NCI-H2107 treated with DMSO at 0.1 percent for 48 hours (cell line): ENCODE measurements around the gene GALNT10.
A peak's percentile ranks its signal among the peaks of the same experiment; 100 is the strongest.
"Not testable (repeated sequence)": the region's sequence is repeated elsewhere in the genome, so short reads cannot be mapped to it uniquely, and the experiment has no call there.

ENCODE experiments used
- DNase-seq: peaks from one replicate; lab custom pipeline; 2025; ENCODE audit not compliant: unreplicated experiment; lab: John Stamatoyannopoulos, UW

Gene GALNT10, protein sequence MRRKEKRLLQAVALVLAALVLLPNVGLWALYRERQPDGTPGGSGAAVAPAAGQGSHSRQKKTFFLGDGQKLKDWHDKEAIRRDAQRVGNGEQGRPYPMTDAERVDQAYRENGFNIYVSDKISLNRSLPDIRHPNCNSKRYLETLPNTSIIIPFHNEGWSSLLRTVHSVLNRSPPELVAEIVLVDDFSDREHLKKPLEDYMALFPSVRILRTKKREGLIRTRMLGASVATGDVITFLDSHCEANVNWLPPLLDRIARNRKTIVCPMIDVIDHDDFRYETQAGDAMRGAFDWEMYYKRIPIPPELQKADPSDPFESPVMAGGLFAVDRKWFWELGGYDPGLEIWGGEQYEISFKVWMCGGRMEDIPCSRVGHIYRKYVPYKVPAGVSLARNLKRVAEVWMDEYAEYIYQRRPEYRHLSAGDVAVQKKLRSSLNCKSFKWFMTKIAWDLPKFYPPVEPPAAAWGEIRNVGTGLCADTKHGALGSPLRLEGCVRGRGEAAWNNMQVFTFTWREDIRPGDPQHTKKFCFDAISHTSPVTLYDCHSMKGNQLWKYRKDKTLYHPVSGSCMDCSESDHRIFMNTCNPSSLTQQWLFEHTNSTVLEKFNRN

DNA sequence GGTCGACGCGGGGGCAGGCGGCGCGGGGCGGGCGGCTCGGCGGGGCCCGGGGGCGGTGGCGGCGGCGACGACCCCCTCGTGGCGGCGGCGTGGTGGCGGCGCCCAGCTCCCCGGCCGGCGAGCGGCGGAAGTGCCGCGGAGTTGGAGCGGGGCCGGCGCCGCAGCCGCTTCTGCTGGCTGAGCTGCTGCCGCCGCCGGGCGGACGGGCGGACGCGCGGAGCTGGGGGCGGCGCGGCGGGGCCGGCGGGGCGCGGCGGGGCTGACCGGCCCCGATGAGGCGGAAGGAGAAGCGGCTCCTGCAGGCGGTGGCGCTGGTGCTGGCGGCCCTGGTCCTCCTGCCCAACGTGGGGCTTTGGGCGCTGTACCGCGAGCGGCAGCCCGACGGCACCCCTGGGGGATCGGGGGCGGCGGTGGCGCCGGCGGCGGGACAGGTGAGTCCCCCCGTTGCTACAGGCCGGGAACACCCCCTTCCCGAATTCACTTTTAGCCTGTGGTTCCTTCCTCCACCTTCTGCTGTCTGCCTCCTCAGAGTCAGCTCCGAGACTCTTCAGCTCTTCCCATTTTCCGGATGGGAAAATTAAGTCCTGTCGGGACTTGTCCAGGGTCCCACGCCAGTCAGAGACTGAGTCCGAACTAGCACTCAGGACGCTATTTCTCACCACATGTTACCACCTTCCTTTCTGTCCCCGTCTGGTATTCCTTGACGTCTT is at the start of gene GALNT10:
Gene GALNT10, plus strand, starts transcription at position 139 of the 710 bp plus-strand sequence. Its CDS starts 134 bp downstream, at position 273.
- DNase-seq = no peak

DNA sequence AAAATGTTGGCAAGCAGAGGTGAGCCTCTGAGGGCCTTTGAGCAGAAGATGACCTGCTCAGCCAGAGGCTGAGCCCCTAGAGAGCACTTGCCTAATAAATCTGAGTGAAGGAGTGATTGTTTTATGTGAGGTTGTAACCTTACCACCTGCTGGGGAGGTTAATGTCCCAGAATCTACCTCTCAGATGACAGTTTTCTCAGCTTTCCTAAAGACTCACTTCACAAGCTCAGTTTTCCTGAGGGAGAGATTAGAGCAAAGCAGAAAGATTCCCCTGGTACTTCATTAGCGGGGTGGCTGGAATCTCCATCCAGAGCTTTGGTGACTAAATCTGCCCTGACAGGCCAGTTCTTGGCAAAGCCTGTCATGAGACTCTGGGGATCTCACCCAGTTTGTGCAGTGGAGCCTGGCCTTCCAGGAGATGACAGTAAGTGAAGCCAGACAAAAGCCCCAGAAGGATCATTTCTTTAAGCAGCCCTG is 48.8 kb upstream of the GALNT10 start:
- no peak for DNase-seq

DNA sequence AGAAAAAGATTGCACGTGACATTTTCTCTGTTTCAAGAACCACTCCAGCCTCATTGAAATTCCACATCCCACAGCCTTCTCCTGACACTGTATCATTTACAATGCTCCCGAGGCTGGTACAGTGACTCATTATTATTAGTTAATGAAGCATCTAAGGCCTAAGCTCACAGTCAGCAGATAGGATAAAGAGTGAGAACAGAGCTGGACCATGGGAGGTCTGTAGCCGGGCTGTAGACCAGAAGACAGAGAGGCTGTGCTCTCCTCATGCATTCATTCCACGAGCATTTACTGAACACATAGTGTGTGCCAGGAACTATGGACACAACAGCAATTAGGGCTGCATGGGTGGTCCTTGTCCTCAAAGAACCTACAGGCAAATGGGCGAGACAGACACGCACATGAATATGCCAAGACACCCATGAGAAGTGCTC is 47.3 kb upstream of the GALNT10 start:
- no peak for DNase-seq

DNA sequence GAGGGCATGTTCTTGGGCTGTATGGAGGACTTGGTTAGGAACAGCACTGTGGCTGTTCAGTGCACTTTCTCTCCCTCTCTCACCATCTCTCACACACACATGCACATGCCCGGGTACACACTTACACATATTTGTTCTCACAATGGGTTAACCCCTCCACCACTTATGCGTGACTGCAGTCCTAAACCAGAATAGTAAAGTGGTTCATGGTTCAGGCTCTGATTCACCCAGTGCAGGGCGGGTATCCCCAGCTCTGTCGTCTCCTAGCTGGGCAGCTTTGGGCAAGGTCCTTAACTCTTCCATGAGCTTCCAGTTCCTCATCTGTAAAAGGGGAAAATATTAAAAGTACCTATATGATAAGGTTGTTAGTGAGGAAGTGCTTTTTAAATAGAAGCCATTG is 45.3 kb upstream of the GALNT10 start:
- DNase-seq = no peak

DNA sequence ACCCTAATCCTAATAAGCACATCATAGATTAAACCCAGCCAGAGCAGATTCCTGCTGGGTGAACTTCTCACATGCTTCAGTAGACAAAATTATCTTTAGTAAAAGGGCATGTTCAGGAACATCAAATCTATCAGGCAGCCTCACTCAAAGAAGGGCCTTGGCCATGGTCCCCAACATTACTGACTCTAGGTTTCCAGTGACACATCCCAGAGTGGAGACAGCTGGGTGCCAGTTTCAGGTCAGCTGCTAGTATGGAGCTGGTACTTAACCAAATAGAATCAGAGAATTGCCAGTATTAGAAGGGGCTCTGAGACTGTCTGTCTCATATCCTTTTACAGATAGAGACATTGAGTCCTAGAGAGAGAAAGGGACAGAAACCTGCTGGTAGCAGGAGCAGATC is 44.1 kb upstream of the GALNT10 start:
- DNase-seq = no peak

DNA sequence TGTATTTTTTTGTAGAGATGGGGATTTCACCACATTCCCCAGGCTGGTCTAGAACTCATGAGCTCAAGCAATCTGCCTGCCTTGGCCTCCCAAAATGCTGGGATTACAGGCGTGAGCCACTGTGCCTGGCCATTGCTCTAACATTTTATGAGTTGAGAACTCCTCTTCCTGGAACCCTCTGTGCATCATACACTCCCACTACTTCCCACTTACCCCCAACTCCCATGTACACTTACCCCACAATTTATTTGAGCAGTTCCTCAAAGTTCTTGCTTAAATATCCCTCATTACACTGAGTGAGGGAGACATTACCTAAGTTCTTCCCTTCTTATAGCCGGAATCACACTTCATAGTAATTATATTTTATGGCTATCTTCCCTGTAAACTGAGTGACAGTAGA is 42.9 kb upstream of the GALNT10 start:
- no peak for DNase-seq

DNA sequence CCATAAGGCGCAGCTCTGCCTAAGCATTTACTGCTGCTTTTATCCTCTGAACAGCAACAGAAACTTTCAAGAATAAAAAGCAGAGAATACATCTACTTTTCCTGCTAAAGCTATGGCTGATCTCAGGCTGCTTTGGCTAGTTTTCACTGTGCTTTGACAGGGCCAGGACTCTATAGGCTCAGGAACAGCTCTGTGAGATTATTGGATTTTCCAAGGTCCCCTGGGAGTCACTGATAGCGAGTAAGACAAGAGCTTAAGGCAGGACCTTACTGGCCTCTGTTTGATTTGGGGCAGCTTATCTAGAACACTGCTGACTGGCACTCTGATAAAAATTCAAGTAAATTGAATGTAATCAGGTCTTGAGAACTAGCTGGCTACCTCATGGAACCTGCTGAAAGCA is 40.1 kb upstream of the GALNT10 start:
- not testable (repeated sequence) for DNase-seq

DNA sequence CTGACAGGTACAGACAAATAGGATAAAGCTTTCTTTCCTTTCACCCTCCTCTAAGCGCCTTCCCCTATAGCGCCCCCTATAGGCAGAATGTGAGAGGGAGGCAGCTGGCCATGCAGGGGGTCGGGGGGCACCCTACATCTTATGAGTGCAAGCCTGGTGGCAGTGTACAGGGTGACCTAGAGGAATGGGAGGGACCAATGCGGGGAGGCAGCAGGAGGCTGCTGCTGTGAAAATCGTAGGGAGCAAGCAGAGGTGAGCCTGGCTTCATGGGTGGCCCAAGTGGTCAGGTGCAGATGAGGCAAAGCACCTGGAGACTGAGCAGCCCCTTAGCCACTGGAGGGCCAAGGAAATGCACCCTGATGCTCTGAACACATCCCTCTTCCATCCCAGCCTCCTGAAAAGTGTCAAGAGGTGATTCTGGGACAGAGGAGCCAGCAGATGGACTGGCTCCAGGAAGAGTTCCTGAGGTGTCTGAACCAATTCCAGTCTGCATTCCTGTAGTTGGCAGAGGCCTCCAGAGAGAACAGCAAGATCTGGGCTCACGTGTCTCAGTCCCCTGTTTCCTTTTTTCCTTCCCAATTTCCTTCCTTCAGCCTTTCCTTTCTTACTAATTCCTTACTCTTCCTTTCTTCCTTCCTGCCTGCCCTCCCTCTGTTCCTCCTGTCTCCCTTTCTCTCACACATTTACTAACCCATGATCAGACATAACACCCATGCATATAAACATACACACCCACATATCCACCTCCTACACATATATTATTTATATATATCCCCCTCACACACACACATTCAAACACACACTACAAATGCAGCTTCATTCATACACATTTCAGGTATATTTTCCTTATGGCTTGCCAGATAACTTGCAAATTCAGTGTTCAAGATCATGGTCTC is 32.8 kb upstream of the GALNT10 start:
- DNase-seq = no peak

DNA sequence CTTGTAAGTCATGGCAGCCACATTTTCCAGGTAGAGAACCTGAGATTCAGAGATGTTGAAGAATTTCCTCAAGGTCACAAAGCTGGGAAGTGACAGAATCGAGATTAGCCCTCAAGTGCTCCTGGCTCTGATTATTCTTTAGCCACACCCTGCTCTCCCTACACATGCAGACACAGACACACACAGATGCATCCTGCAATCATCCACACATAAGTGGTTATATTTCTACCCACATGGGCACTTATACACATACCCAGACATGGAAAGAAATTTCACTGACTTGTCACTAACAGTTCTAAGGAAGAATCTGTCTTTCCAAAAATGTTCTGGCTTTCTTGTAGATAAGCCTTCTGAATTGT is 32.2 kb upstream of the GALNT10 start:
- no peak for DNase-seq

DNA sequence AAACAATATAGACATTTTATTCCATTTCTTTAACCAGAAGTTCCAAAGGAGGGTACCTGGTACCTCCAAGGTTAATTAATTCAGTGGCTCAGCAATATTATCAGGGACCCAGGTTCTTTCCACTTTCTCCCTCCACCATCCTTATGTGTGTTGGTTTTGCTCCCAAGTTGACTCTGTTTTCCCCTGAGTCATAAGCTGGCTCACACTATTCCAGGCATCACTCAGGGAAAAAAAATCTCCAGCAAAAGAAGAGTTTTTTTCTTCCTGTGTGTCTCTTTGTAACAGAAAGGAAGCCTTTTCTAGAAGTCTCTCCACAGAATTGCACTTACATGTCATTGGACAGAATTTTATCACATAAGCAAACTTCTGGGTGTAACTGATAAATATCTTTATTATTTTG is 31.2 kb upstream of the GALNT10 start:
- no peak for DNase-seq

DNA sequence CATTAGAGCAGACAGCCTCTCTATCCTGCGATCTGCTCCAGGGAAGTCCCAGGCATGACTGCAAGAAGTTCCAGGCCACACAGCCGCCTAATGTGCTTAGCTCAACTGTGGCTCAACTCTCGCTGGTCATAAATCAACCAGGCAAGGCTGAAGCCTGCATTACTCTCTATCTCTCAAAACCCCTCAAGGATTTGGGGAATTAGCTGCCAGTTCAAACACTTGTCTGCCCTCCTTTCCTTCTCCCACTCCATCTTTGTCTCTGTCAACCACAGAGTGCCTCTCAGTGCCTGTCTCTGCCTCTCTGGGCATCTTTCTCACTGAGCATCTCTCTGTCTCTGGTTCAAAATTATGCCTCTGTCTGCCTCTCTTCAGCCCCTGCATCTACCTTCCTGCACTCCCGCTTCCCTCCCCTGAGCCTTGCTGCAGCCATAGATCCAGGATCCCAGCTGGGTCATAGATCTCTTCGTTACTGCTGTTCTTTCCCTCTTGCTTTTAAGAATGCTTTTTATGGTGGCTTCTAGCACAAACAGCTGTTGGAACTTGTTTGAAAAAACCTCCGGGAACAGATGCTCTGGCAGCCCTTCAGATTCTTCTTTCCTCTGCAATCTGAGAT is 27.9 kb upstream of the GALNT10 start:
- no peak for DNase-seq

DNA sequence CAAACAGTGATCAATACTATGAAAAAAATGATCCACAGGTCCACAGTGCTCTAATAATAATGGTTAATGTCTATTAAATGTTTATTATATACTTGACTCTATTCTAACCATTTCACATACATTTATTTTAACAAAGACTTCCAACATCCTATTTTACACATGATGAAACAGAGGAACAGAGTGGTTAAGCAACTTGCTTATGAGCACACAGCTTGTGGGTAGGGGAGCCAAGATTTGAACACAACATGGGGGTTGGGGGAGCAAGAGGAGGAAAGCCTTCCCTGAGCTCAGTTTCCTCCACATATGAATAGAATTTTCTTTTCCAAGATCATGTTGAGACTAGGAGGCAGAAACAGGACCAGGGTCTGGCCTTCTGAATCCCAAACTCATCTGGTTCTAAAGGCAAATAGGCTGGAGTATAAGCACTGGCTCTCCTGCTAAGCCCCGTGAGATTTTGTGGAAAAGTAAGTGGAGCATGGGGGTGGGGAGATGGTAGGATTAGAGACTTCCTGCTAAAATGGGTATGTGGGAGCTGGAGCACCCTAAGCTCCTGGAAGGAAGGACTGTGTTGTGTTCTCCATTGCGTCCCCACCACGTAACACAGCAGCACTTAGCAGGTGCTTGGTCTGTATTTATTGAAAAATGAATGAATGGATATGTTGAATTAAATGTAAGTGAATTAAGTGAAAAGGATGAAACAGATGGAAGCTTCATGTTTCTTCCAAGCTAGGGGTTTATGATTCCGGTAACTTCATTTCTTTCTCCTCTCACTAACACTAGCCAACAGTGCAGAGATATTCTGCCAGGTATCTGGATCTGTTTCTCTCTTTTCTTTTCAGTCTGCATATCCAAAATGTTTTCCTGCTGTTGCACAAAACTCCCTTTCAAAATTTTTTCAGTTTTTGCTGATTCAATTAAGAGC is 26.9 kb upstream of the GALNT10 start:
- DNase-seq = no peak

DNA sequence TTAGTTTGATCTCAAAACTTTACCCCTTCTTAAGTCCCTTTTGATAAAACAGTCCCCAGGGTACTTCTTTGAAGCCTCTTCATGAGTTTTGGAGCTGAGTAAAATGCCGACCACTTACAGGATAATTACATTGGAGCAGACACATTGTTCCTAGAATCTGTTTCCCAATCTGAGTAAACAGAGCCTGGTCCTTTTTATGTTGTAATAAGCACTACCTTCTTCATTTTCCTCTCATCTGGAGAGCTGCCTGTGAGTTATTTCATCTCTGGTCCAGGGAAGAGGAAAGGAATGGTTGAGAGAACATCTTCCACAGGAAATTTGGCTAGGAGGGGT is 26.3 kb upstream of the GALNT10 start:
- DNase-seq = peak; percentile 45

DNA sequence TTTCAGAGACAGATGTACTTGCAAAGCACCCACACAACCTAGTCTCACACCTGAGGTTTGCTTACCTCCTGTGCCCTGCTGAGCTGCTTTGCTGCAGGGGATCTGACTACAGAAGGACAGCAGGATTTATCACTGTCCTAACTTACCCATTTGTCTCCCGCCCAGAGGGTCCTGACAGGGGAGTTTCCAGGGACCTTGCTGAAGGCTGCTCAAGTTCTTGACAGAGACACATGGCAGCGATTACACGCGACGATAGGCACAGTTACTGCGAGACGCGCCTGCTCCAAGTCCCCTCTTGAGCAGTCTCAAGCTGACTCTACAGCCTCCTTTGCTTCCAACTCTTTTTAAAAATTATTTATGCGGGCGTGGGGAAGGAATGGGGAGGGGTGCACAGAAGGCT is 24.6 kb upstream of the GALNT10 start:
- no peak for DNase-seq

DNA sequence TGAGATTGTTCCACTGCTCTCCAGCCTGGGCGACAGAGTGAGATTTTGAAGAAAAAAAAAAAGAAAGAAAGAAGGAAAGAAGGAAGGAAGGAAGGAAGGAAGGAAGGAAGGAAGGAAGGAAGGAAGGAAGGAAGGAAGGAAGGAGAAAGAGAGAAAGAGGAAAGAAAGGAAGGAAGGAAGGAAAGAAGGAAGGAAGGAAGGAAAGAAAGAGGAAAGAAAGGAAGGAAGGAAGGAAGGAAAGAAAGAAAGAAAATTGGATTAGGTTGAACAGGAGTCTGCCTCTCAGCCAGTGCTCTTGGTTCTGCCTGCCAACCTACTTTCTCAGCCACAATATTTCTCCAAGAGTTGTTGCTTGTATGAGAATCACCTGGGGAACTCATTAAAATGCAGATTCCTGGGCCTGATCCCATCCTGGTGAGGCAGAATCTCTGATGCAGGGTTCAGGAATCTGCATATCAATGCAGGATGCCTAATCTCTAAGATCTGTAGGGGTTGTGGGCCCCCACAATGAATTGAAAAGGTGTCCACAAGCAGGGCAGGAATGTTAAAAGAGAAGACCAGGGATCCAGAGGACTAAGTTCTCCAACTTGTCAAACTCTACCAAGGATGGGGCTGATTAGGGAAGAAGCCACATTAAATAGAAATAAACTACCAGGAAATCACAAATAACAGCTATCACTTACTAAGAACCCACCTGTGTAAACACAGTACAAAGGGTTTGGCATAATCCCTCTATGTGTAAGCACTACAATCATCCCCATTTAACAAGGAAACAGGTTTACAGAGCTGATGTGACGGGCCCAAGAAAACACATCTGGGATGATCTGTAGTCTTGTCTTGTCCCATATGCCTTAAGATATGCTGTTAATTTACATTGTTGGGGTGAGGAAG is 23.4 kb upstream of the GALNT10 start:
- DNase-seq = no peak

DNA sequence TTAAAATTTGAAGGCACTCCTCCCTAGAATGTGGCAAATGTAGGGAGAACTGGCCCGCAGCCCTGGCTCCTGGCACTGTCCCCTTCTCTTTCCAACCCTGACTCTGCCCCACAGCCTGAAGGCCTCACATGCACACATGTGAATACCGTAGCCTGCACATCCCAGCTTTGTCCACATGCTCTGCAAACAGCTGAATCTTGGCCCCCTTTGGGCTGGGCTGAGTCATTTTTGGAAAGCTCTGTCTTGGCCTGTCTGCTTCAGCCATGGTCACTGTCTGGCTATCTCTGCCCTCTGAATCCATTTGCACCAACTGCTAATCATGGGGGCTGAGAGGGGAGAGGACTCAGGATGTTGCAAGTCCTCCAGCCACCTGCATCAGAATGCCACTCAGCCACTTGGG is 22.1 kb upstream of the GALNT10 start:
- no peak for DNase-seq

DNA sequence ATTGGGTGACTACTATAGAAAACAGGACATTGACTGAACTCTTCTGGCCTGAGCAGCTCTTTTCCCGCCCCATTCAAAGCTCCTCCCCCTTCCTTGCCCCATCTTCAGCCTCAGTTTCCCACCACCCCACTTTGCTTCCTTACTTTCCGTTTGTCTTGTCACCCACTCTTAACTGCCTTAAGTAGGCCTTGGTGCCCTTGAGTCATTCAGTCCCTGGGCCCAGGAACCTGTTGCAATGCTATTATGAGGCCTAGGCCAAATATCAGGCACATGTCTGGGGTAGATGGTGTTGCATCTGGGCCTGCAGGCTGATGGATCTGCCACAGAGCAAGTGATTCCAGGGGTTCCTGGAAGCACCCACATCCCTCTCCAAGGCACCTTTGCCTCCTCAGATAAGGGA is 17.7 kb upstream of the GALNT10 start:
- no peak for DNase-seq

DNA sequence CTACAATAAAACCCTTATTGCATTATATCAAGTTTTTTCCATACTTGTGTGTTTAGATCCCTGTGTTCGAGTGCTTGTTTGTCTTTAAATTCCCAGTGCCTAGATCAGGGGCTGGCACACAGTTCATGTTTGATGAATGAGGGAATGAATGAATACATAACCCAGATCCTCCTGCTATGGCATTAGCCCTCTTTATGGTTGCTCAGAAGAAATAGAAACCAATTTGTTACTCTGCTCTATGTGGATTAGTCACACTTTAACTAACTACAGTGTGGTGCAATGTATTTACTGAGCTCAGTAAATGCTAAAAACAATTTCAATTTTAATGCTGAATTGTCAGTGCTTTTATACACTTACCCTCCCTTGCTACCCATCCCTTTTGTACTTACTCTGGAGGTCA is 16.4 kb upstream of the GALNT10 start:
- no peak for DNase-seq

DNA sequence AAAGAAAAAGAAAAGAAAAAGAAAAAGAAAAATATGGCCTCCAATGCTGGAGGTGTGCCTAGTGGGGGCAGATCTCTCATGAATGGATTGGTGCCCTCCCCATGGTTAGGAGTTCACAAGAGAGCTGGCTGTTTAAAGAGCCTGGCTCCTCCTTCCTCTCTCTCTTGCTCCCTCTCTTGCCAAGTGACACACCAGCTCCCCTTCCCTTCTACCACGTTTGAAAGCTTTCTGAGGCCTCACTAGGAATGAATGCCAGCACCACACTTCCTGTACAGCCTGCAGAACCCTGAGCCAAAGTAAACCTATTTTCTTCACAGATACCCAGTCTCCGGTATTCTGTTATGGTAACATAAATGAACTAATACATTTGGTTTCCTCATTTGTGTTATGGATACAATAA is 14.4 kb upstream of the GALNT10 start:
- DNase-seq = no peak
